ACC112 (cell line): ENCODE data around the gene PLP1.

ENCODE experiments used
- H2AFZ ChIP-seq: fragments of 200-600 bp; sonication (generic); one replicate; pipeline ENCODE4 v1.6.0; 2017; ENCODE audit warnings: antibody characterized with exemption, low read length; ENCODE audit not compliant: unreplicated experiment
- H3K27ac ChIP-seq: fragments of 200-600 bp; sonication (generic); 2 replicates; pipeline ENCODE4 v1.5.1; 2014; ENCODE audit warnings: low read depth, mild to moderate bottlenecking, antibody characterized with exemption, low read length, moderate library complexity
- H3K27me3 ChIP-seq: fragments of 200-600 bp; sonication (generic); 2 replicates; pipeline ENCODE4 v1.6.1; 2014; ENCODE audit warnings: mild to moderate bottlenecking, antibody characterized with exemption, low read length, moderate library complexity, mixed read lengths; ENCODE audit not compliant: insufficient read depth
- H3K36me3 ChIP-seq: fragments of 200-600 bp; sonication (generic); 2 replicates; pipeline ENCODE4 v1.6.1; 2016; ENCODE audit warnings: mild to moderate bottlenecking, antibody characterized with exemption, low read length, moderate library complexity, mixed read lengths; ENCODE audit not compliant: insufficient read depth
- H3K4me1 ChIP-seq: fragments of 200-600 bp; sonication (generic); one replicate; pipeline ENCODE4 v1.6.1; 2016; ENCODE audit warnings: low read length, mixed read lengths; ENCODE audit not compliant: insufficient read depth, unreplicated experiment, control insufficient read depth
- H3K4me3 ChIP-seq: fragments of 200-600 bp; sonication (generic); 2 replicates; pipeline ENCODE4 v1.5.1; 2014; ENCODE audit warnings: mild to moderate bottlenecking, low read depth, low read length
- H3K79me2 ChIP-seq: fragments of 200-600 bp; sonication (generic); one replicate; pipeline ENCODE4 v1.6.0; 2016; ENCODE audit warnings: low read length; ENCODE audit not compliant: control insufficient read depth, unreplicated experiment, insufficient read depth

The PLP1 gene

DNA sequence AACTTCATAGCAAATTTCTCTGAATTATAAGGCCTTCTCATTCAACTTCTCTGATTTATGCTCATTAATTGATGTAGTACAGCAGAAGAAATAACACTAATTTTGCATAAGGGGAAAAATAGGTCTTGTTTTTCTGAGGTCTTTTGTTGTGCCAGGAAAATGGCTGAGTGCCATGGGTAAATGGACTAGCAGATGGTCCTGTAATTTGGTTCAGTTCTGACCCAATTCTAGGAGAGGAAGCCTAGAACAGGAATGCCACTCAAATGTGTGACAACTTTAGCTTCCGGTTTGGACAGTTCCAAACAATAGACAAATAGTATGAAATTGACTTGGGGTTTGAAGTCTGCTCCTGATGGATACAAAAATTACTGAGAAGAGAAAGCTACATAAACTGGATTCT lies 49.2 kb downstream of the PLP1 start:
- H3K27me3 ChIP-seq = no peaks in the 10 kb centered on the region
- H3K4me3 ChIP-seq = no peak overlapping the region
- no peaks in the 10 kb centered on the region for H3K79me2 ChIP-seq
- H3K27ac ChIP-seq = no peak overlapping the region
- H3K36me3 ChIP-seq = no peaks in the 10 kb centered on the region
- no peak overlapping the region for H2AFZ ChIP-seq
- peaks cover 10% of the 10 kb centered on the region for H3K4me1 ChIP-seq

DNA sequence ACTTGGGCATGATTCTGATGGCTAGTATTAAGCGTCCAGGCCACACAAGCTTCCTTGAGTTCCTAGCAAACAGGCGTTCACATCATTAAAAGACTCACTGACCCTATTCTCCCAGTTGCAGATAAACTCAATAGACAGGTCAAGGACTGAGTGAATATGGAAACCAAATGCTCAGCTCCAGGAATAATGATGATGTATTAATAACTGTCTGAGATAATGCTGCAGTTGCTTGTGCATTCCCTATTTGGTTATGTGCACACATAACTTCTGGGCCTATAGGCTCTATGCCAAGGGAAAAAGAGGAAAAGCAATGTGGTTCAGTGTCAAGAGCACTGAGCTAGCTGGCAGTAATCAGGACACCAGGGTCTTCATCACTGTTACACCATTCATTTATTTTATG lies 51.9 kb downstream of the PLP1 start:
- Histone ChIP-seq H3K27ac (no peak overlapping the region), H3K27me3 (no peaks in the 10 kb centered on the region), H3K79me2 (no peaks in the 10 kb centered on the region), H3K4me3 (no peak overlapping the region), H3K36me3 (no peaks in the 10 kb centered on the region), H2AFZ (no peak overlapping the region), H3K4me1 (peaks cover 10% of the 10 kb centered on the region)

DNA sequence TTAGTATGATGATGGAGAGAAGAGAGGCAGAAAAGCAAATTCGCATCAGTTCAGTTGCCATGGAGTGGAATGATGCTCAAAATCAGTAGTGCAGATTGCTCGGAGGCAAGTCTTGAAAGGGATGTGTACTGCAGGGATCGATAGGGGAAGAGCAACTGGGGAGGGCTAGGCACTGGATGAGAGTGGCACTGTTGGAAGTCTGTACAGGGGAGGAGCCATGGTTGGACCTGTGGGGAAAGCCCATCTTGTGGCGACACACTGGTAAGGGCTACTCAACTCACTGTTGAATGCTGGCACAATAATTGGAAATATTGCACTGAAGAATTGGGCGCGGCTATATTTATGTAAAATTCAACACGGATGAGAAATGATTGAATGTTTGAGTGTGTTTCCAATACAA lies 54.2 kb downstream of the PLP1 start:
- Histone ChIP-seq H3K27ac (no peak overlapping the region), H3K79me2 (no peaks in the 10 kb centered on the region), H3K36me3 (no peaks in the 10 kb centered on the region), H3K4me1 (peaks cover 3% of the 10 kb centered on the region), H3K27me3 (no peaks in the 10 kb centered on the region), H2AFZ (no peak overlapping the region), H3K4me3 (no peak overlapping the region)

DNA sequence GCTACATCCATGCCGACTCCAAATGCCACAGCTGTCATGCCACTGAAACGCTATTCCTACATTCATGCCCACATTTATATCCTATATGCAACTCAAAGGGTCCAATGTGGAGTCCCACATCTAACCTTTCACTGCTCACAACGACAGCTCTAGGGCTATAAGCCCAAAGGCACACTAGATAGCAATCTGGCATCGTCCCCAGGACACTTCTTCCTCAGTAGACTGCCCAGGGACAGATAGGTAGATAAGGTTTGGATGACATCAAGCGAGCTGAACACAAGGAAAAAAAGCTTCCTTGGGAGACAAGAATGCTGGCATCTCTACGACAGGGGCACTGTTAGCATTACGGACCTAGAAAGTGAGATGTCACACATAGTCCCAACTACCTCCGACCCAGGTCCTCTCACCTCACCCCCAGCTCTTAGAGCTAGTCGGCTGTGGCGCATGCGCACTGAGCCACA lies 54.7 kb downstream of the PLP1 start:
- H3K4me1 ChIP-seq = peaks cover 3% of the 10 kb centered on the region
- H3K4me3 ChIP-seq = peak overlapping the region; percentile 81
- H2AFZ ChIP-seq = peak overlapping the region; percentile 84
- H3K27ac ChIP-seq = no peak overlapping the region
- H3K27me3 ChIP-seq = no peaks in the 10 kb centered on the region
- no peaks in the 10 kb centered on the region for H3K36me3 ChIP-seq
- no peaks in the 10 kb centered on the region for H3K79me2 ChIP-seq

DNA sequence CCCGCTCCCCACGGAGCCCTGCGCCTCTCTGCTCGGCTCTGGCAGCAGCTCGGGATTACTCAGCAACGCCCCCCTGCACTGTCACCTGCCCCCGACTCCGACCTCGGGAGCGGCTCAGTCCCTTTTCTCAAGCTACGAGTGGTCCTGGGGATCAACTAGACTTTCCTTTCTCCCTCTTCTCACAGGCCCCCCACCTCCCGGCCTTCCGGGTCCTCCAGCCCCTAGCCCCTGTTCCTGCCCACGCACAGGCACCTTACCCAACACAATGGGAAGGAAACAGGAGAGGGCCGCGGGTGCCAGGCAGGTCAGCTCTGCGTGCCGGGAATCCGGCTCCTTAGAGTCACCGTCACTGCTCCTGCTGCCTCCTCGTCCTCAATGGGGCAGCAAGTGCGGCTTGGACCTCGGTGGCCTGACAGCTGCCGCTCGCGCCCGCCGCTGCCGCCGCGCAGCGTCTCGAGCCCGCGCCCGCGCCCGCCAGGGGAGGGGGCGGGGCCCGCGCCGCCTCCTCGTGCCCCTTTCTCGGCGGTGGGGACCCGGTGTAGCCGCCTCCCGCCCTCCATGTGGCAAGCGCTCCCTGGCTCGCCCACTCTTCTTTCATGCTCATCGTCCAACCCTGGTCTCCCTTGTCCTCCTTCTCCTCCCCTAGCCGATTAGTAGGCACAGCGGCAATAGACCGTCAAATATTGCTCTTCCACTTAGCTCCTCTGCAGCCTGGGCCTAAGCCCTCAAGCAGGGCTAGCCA lies 55.3 kb downstream of the PLP1 start, which contains the start of gene RAB9B:
Gene RAB9B (minus strand): TSS at position 455 of the 742 bp plus-strand sequence. CDS start 6,473 bp downstream, outside the sequence.
- no peaks in the 10 kb centered on the region for H3K36me3 ChIP-seq
- H3K4me3 ChIP-seq = peak within 1 kb of the TSS; percentile 81
- no peaks in the 10 kb centered on the region for H3K79me2 ChIP-seq
- H2AFZ ChIP-seq = peak within 1 kb of the TSS; percentile 84
- H3K27me3 ChIP-seq = no peaks in the 10 kb centered on the region
- peaks cover 3% of the 10 kb centered on the region for H3K4me1 ChIP-seq
- no peak within 1 kb of the TSS for H3K27ac ChIP-seq

DNA sequence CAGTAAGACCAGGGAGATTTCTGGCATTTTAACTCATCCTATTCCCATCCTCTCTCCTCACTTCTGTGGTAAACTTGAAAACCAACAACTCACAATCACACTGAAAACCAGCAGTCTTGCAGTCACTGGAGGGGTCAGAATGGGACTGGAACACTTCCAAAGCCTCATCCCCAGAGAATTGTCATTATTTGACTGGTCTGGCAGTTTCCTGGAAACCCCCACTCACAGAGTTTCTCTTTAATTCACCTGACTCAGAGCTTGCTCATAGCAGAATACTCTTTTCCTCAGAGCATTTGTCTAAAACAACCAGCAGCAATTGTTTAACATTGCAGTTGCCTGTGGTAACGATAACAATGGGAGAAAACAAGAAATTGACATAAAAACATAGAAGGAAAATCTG lies 62.8 kb downstream of the PLP1 start:
- H3K27me3 ChIP-seq = no peaks in the 10 kb centered on the region

More for the DNA sequence above, 62.8 kb downstream of the PLP1 start:
- Histone ChIP-seq H3K79me2 (no peaks in the 10 kb centered on the region), H3K27ac (peak overlapping the region; percentile 69), H3K4me3 (no peak overlapping the region), H3K4me1 (peaks cover 1% of the 10 kb centered on the region), H3K36me3 (no peaks in the 10 kb centered on the region), H2AFZ (no peak overlapping the region)
